Posterior vena cava (tissue), 2 donors: ENCODE results near the gene PI4KA. TPM values are rescaled to one million over a fixed set of nuclear protein-coding genes. Genes with fewer than 3 reads are reported as not detected.
"Not testable (repeated sequence)": the region's sequence is repeated elsewhere in the genome, so short reads cannot be mapped to it uniquely, and the experiment has no call there.

Experiments used
- DNase-seq: peaks from one replicate; pipeline ENCODE4 v3.0.0-alpha.2; 2020; ENCODE audit warnings: low spot score
- intact Hi-C, 2 donors: fragments of 100-400 bp; cut with DNase I; formaldehyde crosslinking; loops; one replicate each; pipeline versions ENCODE4 v1.14.1 to v1.14.2; 2022 to 2023
- long read RNA-seq, 2 donors: library from polyadenylated mRNA; unstranded; transcript quantifications; one replicate each; pipeline ENCODE4 v2.0.0, GENCODE V29; 2020 to 2021
- total RNA-seq, 2 donors: library from RNA; stranded (reverse); fragmentation: NEBNext Ultra II Directional; extraction: Animal tissue kit (Norgen Biotek cat#: 25700); gene quantifications; one replicate each; pipeline ENCODE4 v1.2.1, GENCODE V29; 2021
- donor health status: DM: yes; HTN: yes; CAD: no.
- donor health status: DM: yes; HTN: yes; CAD: no.

Gene PI4KA
- total RNA-seq: 10 to 100 TPM; 83.9 to 97.9 TPM
- long read RNA-seq, donor 1, full-length matches to known transcripts: 1 of 33 reads
- long read RNA-seq, donor 1, partial matches to known transcripts: 26 of 33 reads
- long read RNA-seq, donor 1, other reads (novel, unspliced or antisense): 6 of 33 reads
- long read RNA-seq, donor 2, partial matches to known transcripts: 50 of 57 reads
- long read RNA-seq, donor 2, other reads (novel, unspliced or antisense): 7 of 57 reads

DNA sequence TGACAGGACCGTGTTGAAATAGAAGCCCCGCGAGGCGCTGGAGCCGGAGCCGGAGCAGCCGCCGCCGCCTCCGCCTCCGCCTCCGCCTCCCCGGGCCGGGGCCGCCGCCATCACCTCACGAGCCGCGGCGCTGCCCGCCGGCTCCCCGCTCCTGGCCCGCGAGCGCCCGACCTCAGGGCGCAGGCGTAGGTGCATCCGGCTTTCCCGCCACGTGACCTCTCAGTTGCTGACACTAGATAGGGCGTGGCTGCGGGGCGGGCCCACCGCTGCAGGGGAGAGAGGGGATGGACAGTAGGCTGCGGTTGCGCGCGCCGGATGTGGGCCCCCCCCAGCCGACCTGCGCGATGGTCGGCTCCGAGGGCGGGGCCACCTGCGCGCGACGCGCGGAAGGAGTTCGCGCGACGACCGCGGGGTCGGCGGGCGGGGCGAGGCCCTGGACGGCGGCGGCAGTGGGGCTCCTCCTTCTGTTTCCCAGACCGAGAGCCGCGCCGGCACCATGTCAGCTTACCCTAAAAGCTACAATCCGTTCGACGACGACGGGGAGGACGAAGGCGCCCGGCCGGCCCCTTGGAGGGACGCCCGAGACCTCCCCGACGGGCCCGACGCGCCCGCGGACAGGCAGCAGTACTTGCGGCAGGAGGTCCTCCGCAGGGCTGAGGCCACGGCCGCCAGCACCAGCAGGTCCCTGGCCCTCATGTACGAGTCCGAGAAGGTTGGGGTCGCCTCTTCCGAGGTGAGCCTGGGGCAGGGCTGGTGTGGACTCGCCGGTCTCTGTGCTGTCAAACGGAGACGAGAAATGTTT is at the start of gene PI4KA, which contains the start of gene SNAP29:
Gene PI4KA, minus strand, starts transcription at position 197 of the 802 bp plus-strand sequence. Its CDS starts 86 bp downstream, at position 111.
Gene SNAP29, plus strand, starts transcription at position 393 of the 802 bp plus-strand sequence. Its CDS starts 104 bp downstream, at position 497.
- peak; percentile 100 for DNase-seq
- intact Hi-C loops: no loop called here

DNA sequence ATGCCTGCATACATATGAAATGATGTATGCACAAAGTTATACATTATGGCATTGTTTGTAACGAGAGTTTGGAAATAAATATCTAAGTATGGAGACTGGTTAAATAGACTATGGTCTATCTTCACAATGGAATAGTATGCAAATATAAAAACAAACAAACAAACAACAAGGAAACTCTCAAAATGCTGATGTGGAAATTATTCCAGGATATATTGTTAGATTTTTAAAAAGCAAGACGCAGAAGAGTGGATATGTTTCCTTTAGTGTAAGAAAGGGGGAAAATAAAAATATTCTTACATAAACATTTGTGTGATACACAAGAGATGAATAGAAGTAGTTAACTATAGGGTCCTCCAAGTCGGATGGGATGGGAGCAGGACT is 47.8 kb upstream of the PI4KA start:
- intact Hi-C loops: no loop called here
- no peak for DNase-seq

DNA sequence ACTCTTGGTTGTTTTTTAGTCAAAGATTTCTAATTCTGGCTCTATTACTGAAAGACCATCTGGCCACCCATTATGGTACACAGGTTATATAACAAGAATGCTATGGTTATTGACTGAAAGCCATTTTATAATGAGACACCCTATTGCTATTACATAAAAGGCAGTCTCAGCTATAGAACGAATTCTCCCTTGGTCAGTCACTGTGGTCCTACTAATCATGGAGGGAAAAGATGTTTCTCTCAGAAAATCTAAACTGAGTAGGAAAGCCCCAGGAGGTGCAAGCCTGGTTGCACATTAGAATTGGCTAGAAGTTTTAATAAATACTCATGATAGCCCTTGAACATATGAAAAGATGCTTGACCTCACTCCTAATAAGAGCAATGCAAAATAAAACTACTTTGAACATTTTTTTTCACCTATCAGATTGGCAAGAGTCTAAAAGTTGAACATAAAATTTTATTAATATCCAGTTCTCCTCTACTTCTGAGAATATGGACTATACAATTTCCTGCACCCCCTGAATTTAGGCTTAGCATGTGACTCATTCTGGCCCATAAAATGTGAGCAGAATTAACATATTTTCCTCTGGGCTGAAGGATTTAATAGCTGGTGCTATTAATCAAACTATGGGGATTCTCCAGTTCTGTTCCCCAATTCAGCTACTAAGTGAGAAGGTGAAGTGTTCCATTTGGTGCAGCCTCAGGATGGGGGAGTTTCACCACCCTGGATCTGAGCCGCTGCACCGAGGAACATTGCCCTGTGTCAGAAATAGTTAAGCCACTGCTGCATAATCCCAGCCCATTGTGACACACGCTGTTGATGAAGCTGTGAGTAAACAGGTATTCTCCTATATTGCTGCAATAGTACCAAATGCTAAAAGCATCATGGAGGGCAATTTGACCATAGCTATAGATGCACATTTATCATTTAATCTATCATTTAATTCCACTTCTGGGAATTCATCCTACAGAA is 47.1 kb upstream of the PI4KA start:
- peak; percentile 34 for DNase-seq
- intact Hi-C loops: no loop called here

DNA sequence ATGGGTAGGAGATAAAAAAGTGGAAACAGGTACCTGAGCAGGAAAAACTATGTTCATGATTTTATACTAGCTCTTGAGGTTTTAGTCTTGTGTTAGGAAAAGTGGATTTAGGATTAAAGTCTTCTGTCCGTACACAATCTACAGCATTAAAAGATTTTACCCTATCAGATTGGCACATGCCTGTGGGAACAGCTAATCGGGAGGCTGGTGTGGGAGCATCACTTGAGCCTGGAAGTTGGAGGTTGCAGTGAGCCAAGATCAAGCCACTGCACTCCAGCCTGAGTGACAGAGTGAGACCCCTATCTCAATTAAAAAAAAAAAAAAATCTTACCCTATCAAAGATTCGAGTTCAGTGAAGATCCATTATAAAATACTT is 46.4 kb upstream of the PI4KA start:
- DNase-seq: peak; percentile 10
- intact Hi-C loops: no loop called here

DNA sequence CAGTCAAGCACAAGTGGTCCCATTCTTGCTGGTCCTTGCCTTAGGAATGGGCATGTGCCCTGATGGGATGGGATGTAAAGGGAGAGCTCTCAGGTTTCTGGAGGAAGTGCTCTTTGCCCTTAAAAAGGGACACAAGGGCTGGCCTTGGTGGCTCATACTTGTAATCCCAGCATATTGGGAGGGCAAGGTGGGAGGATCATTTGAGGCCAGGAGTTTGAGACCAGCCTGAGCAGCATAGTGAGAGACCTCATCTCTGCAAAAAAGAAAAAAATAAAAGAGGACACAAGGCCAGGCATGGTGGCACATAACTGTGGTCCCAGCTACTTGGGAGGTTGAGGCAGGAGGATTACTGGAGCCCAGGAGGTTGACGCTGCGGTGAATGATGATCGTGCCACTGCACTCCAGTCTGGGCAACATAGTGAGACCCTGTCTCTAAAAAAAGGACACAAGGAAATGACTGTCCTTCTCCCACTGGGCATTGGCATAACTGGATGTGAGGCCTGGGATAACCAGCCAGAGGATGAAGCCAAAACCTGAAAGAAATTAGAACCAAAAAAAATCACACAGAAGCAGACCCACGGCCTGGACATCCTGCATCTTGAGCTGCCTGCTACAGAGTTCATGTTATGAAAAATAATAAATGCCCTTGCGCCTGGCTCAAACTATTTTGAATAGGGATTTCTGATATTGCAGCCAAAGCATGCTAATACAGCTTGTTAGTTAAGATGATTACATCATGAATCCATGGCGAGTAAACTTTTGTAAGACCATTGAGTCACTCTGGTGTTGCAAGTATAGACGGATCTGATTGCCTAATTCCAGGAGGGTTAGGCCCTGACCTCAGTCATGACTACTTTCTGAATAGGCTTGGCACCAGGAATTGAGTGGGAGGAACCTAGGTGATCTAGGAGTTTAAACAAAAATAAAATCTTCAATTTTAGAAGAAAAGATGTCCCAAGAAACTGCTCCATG is 45.7 kb upstream of the PI4KA start:
- DNase-seq: peak; percentile 29
- intact Hi-C loops: no loop called here

DNA sequence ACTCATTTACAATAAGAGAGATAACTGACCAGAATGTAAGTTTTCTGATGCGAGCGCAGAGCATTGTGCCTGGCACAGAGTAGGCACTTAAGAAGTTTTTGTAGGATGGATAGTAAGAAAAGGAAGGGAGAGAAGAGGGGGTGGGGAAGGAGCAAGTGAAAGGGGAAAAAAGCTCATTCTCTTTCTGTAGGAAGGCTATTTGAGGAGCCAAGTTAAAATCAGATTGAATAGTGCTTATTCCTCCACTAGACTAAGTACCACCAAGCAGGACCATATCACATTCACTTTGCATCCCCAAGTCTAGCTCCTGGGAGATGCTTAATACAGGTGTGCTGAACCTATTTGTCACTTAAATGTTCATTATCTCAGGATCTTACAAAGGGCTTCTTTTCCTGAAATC is 44.5 kb upstream of the PI4KA start:
- intact Hi-C loops: no loop called here
- peak; percentile 8 for DNase-seq

DNA sequence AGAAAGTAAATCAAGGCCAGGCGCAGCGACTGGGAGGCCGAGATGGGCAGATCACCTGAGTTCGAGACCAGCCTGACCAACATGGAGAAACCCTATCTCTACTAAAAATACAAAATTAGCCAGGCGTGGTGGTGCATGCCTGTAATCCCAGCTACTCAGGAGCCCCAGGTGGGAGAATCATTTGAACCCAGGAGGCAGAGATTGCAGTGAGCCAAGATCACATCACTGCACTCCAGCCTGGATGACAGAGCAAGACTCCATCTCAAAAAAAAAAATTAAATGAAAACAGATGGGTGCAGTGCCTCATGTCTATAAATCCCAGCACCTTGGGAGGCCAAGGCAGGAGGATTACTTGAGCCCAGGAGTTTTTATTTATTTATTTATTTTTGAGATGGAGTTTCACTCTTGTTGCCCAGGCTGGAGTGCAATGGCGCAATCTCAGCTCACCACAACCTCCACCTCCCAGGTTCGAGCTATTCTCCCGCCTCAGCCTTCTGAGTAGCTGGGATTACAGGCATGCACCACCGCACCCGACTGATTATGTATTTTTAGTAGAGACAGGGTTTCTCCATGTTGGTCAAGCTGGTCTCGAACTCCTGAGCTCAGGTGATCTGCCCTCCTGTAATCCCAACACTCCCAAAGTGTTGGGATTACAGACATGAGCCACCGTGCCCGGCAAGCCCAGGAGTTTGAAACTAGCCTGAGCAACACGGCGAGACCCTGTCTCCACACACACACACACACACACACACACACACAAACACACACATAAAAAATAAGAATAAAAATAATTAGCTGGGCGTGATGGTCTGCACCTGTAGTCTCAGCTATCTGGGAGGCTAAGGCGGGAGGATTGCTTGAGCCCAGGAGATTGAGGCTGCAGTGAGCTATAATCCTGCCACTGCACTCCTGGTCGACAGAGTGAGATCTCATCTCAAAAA is 42.8 kb upstream of the PI4KA start:
- intact Hi-C loops, DNase-seq: not testable (repeated sequence)

DNA sequence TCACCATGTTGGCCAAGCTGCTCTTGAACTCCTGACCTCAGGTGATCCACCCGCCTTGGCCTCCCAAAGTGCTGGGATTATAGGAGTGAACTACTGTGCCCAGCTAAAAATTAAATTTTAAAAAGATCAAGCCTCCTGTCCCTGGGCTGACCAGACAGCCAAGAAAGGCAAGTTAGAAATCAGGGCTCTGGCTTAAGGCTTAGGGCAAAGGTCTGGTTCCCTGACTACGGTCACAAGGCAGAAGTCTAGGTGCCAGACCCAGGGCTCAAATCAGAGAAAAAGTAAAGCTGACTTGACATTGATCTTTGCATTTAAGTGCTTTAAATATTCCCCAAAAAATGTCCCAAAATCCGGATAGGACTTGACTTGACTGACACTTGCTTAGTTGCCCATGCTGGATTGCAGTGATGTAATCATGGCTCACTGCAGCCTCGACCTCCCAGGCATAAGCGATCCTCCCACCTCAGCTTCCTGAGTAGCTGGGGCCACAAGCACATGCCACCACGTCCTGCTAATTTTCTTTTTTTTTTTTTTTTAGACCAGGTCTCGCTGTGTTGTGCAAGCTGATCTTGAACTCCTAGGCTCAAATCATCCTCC is 41.3 kb upstream of the PI4KA start:
- DNase-seq: no peak
- intact Hi-C loops: no loop called here

DNA sequence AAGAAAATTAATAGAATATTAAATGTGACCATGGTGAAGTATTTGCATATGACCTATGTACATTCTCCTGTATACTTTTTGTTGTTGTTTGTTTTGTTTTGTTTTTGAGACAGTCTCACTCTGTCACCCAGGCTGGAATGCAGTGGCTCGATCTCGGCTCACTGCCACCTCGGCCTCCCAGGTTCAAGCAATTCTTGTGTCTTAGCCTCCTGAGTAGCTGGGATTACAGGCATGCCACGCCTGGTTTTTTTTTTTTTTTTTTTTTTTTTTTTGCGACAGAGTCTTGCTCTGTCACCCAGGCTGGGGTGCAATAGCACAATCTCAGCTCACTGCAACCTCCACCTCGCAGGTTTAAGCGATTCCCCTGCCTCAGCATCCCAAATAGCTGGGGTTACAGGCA is 39.1 kb upstream of the PI4KA start:
- intact Hi-C loops, DNase-seq: not testable (repeated sequence)

DNA sequence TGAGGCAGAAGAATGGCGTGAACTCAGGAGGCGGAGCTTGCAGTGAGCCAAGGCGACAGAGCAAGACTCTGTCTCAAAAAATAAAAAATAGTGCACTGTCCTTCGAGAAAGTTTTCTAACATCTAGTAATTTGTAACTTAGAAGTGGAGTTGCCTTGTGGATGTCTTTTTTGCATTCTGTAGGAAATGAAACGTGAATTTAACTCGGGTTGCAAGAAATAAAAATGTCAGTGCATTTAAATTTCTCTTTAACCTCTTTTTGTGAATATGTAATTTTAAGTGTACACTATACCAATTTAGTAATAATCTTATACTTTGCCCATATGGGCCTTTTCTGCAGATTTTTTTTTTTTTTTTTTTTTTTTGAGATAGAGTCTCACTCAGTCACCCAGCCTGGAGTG is 32.4 kb upstream of the PI4KA start:
- intact Hi-C loops: no loop called here
- no peak for DNase-seq

DNA sequence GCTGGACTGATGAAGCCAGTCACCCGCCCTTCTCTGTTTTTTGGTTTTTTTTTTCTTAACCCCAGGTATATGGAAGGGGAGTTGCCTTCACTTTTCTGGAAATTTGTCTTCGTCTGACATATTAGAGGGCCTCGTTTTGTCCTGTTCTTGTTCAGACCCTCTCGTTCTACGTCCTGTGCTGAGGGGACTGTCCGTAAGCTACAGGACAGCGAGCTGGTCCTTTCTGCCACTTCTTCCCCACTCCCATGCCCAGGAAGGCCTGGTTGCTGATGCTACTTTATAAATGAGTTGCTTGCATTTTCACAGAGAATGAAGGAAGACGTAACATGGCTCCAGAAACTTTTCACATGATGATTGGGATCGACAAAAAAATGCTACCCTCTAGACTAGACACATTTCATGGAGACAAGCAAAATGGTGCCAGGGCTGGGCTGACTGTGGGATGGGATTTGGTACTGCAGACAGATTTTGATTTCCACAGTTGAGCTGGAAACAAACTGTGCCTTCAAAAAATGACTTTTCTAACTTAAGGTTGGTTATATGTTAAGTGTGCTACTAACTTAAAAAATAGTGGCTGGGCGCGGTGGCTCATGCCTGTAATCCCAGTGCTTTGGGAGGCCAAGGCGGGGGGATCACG is 31.4 kb upstream of the PI4KA start:
- no peak for DNase-seq
- intact Hi-C loops: no loop called here

DNA sequence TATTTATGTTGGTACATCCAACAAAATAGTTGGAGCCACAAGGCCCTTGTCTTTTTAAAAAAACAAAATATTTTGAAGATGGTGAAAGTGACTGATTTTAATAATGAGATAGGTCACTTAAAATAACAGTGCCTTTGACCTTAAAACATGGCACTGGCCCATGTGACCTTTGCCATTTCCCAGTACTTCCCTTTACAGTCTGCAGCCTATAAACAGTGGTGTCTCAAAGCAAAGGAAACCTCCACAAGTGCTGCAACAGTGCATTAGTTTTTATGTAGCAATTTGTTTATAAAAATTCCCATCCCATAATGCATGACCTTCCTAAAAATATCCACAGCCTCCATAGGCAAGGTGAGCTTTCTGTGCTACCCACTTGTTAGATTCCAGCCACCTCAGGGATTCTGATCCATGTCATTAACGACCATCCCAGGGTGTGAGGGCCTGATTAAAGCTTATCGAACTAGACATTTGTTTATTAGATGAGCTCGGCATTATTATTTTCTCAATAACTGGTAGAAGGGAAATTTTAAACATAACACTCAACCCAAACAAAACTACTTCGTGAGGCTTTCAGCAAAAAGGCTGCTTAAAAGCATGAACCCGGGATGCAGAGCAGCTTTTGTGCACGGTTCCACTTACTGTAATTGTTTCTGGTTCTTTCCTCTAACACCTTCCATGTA is 30.6 kb upstream of the PI4KA start:
- DNase-seq: no peak
- intact Hi-C loops: no loop called here

DNA sequence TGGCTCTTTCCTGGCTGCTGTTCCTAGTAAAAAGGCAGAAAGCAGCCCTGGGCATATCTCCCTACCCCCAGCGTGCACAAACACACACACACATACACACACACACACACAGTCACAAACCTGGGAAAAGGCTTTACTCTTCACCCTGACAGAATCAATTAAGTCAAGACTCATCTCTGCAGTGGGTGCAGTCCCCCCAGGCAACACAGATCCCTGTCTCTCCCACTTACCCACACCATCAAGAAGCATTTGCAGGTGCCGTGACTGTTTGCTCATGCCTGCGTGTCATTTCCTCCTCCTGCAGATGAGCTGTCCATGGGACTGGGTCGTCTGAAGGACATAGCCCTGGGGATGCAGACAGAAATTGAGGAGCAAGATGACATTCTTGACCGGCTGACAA is 28.8 kb upstream of the PI4KA start:
- intact Hi-C loops: no loop called here
- no peak for DNase-seq

DNA sequence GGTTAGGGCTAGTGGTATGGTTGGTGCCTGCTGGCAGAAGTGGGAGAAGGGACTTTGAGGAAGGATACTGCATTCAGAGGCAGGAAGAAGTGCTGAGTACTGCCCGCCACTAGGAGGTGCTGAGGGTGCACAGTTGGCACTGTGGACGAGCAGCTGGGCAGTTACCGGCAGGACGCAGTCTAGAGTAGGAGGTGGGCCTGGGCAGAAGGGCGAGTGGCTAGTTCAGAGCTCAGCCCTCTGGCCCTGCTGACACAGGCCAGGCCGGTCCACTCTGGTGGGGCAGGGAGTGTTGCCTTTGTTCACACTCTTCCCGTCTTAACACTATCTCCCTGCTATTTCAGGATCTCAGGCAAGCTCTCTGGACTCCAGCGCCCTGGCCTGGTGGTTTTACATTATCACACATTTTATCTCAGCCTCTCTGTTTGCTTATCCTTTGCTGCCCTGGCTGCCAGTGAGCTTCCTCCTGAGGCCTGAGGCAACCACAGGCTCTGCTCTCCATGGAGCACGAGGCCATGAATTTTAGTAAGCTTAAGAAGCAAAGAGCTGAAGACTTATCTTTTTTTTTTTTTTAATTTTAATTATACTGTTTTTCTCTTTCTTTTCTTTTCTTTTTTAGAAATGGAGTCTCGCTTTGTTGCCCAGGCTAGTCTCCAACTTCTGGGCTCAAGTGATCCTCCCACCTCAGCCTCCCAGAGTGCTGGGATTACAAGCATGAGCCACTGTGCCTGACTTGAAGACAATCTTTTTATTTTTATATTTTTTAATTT is 27.1 kb upstream of the PI4KA start:
- intact Hi-C loops: no loop called here
- peak; percentile 94 for DNase-seq

DNA sequence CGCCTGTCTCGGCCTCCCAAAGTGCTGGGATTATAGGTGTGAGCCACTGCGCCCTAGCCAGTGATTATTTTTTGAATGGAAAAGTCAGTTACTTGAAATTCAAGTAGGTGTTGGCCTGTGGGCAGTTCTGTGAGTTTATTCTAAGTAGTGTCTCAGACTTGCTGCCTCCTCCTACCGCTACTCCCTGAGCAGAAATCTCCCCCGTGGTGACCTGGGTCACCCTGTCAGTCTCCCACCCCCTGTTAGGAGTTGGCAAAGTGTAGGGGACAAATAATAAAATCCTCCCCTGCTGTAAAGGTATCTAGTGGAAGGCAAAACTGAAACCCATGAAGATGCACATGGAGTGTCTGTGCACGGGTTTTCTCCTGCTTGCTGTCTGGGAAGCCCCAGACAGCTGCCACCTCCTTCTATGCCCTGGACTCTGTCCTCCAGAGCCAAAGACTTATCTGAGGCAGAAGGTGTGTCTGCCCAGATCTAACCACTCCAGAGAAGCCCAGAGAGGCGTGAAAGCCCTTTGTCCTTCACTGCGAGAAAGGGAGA is 26.5 kb upstream of the PI4KA start:
- no peak for DNase-seq
- intact Hi-C loops: no loop called here
